Kasumi-1 (cell line): ENCODE measurements around the gene SLC44A5.
"Not testable (repeated sequence)": the region's sequence is repeated elsewhere in the genome, so short reads cannot be mapped to it uniquely, and the experiment has no call there.

Source experiments
- DNase-seq, 2 experiments: peaks; one replicate each; lab custom pipeline; 2025; lab: John Stamatoyannopoulos, UW

SLC44A5 gene

GRCh38 chr1:75611014-75611413, at the start of gene SLC44A5:
Gene SLC44A5 (minus strand): TSS chr1:75611114. CDS start chr1:75541447, 69,667 bp downstream.
- no peak for DNase-seq

- DNase-seq: no peak
These were observed 45.0 kb upstream of the SLC44A5 start for GRCh38 chr1:75655931-75656330.

- DNase-seq: not testable (repeated sequence)
These were observed 36.3 kb upstream of the SLC44A5 start for GRCh38 chr1:75647183-75647582.

- not testable (repeated sequence) for DNase-seq
These were observed 34.2 kb upstream of the SLC44A5 start for GRCh38 chr1:75645153-75645552.

- no peak for DNase-seq
These were observed 32.5 kb upstream of the SLC44A5 start for GRCh38 chr1:75643460-75643859.

- DNase-seq: peak; percentile 14
These were observed 30.4 kb upstream of the SLC44A5 start for GRCh38 chr1:75641325-75641724.

- DNase-seq: no peak
These were observed 29.2 kb upstream of the SLC44A5 start for GRCh38 chr1:75640137-75640536.

GRCh38 chr1:75632350-75632949, 21.5 kb upstream of the SLC44A5 start:
- DNase-seq: peak; percentile 51 to 74

GRCh38 chr1:75630998-75631397, 20.1 kb upstream of the SLC44A5 start:
- DNase-seq: no peak

GRCh38 chr1:75630004-75630594, 19.2 kb upstream of the SLC44A5 start:
- DNase-seq: no peak

GRCh38 chr1:75625795-75626194, 14.9 kb upstream of the SLC44A5 start:
- DNase-seq: peak; percentile 47 to 49

- DNase-seq: no peak
These were observed 7.5 kb upstream of the SLC44A5 start for GRCh38 chr1:75618382-75618781.

GRCh38 chr1:75616436-75617433, 5.8 kb upstream of the SLC44A5 start:
- peak; percentile 27 to 32 for DNase-seq

GRCh38 chr1:75615613-75616435, 4.9 kb upstream of the SLC44A5 start:
- DNase-seq: peak in 1 of 2 experiments; percentile 28

GRCh38 chr1:75614399-75614756, 3.5 kb upstream of the SLC44A5 start:
- no peak for DNase-seq

- no peak for DNase-seq
These were observed 3.0 kb upstream of the SLC44A5 start for GRCh38 chr1:75613916-75614315.

- DNase-seq: no peak
These were observed 2.1 kb upstream of the SLC44A5 start for GRCh38 chr1:75612976-75613375.

- DNase-seq: no peak
These were observed 8.4 kb downstream of the SLC44A5 start for GRCh38 chr1:75602486-75602885.

- DNase-seq: no peak
These were observed 10.1 kb downstream of the SLC44A5 start for GRCh38 chr1:75600781-75601180.

GRCh38 chr1:75594327-75594726, 16.6 kb downstream of the SLC44A5 start:
- no peak for DNase-seq

- not testable (repeated sequence) for DNase-seq
These were observed 17.5 kb downstream of the SLC44A5 start for GRCh38 chr1:75593457-75593856.

- DNase-seq: no peak
These were observed 21.3 kb downstream of the SLC44A5 start for GRCh38 chr1:75589637-75590036.
